HFF-Myc (cell line): Measurements from ENCODE around the gene ANAPC7.
"Not testable (repeated sequence)": the region's sequence is repeated elsewhere in the genome, so short reads cannot be mapped to it uniquely, and the experiment has no call there.

Source experiments
- DNase-seq: peaks from one replicate; pipeline ENCODE4 v3.0.0-alpha.2; 2011; ENCODE audit warnings: low read depth; ENCODE audit errors: extremely low read depth
- H3K4me3 ChIP-seq: replicated peaks from 2 replicates; pipeline ENCODE4 v1.5.1; 2011; ENCODE audit warnings: low read depth, mild to moderate bottlenecking, control low read depth, low read length
- CTCF ChIP-seq: IDR thresholded peaks from 2 replicates; pipeline ENCODE4 v1.5.1; 2012; ENCODE audit warnings: mild to moderate bottlenecking, low read depth, low read length, control low read depth; ENCODE audit errors: missing control alignments

The ANAPC7 gene

DNA sequence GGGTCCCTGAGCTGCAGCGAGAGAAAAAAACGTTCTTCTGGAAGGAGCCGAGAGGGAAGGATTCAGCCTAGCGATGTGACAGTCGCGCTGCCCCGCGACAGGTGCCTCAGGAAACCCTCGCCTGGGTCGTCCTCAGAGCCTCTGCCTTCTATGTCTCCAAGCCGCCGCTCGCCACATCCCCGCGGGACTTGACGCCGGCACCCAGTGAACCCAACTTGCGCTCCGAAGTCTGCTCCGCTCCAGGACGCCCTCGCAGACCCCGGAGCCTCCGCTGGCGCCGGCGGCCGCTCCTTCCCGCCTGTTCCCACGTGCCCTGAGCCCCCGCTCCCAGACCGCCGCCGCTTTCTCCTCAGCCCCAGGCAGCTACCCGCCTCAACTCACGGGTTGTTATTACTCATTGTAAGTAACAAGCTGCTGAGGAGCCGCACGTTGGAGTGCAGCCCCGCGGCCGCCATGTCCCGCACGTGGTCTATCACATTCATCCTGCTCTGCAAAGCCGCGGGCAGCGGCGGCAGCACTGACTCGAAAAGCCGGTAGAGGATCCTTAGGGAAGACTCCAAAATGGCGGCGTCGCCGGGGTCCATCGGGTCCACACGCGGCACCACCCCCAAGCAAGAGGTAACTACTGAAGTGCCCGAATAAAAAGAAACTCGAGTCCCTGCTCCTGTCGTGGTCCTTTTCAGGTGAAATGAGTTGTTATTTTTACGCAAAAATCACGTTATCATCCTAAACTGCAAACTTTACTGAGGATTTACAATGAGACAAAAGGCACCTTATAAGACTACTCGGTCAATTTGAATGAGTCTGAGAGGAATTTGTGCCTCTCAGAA is at the start of gene ANAPC7:
Gene ANAPC7, minus strand, starts transcription at position 563 of the 830 bp plus-strand sequence. Its CDS starts 81 bp downstream, at position 482.
- peak; percentile 71 for DNase-seq
- no peak for TF ChIP-seq CTCF
- peak within 1 kb of the TSS; percentile 99 for H3K4me3 ChIP-seq

DNA sequence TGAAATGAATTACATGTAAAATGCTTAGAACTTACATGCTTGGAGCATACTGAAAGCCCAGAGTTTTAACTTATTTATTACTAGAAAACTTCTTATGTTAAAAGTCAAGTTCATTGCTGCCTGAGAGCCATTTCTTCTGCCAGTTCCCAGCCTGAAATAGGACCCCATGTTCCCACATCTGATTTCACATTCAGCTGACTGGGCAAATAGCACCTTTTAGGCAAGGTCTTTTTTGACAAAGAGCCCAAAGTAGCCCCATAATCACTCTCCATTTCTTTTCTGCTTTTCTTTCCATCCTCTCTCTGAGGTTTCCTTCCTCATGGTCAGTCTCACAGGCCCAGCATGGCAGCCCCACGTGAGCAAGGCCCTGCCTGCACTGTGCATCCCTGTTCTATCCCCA is 47.8 kb upstream of the ANAPC7 start:
- no peak overlapping the region for H3K4me3 ChIP-seq
- TF ChIP-seq CTCF = no peak
- DNase-seq = no peak

DNA sequence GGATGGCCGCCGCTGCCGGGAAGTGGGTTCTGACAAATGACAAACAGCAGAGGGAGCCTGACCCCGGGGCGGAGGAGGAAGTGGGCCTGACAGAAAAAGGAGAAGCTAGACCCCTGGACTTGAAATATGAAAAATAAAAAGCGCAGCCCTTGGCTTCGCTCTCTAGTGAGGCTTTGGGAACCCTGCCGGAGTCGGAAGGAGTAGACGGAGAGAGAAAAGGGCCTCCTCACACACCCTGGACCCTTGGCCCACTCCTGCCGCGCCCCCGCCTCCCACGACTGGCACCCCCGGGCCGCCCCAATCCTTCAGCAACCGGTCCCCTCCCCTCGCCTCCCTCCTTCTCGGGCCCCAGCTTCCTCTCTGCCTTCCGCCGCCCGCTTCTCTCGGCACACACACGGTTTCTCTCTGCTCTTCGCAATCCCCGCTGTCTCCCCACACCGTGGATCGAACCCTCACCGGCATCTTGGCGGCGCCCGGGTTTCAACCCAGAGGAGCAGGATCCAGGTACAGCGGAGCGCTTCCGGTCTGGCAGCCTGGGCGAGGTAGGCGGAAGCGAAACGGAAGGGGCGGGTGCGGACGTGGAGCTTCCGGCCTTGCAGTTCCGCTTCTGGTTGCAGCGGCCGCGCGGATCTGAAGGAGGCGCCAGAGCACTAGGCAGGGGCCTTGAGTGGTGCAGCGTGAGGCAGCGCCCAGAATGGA is 46.4 kb upstream of the ANAPC7 start, which contains the start of gene ARPC3:
Gene ARPC3, minus strand, starts transcription at position 539 of the 699 bp plus-strand sequence. Its CDS starts 77 bp downstream, at position 462.
- peak within 1 kb of the TSS; percentile 89 for H3K4me3 ChIP-seq
- peak; percentile 87 for TF ChIP-seq CTCF
- DNase-seq = peak; percentile 77

DNA sequence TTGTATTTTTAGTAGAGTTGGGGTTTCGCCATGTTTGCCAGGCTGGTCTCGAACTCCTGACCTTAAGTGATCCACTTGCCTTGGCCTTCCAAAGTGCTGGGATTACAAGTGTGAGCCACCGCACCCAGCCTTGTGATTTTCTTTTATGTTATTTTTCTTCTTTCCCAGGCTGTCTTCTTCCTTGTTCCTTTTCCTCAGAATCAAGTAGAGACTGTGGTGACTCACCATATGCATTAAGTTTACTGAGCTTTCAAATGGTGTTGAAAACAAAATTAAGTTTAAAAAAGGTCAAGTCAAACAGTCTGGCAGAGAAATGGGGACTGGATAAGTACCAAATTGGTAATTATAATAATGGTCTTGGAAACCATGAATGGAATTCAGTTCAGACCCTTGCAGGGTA is 40.9 kb upstream of the ANAPC7 start:
- no peak for DNase-seq
- H3K4me3 ChIP-seq = no peak overlapping the region
- TF ChIP-seq CTCF = no peak

DNA sequence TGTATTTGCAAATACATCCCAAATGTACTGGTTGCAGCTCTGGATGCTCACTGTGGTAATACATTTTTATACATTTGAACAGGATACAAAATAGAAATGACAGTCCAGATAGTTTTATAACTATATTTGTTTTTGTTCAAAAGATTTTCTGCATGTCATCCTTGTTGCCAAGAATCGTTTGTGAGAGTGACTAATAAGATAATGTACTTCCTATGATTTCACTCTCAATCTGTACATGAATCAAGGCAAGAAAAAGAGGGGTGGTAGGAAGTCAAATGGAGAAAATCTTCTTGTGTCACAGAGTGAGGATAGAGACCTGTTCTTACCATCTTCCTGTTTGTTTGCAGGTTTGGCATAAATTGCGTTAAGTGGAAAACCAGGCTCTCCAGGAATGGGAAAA is 32.7 kb upstream of the ANAPC7 start:
- DNase-seq = no peak
- H3K4me3 ChIP-seq = no peak overlapping the region
- TF ChIP-seq CTCF = no peak

- peak overlapping the region; percentile 36 for H3K4me3 ChIP-seq
- no peak for DNase-seq
- no peak for TF ChIP-seq CTCF
These were observed 28.6 kb upstream of the ANAPC7 start for GRCh38 chr12:110431957-110432587.

GRCh38 chr12:110429676-110430075 is 26.2 kb upstream of the ANAPC7 start:
- H3K4me3 ChIP-seq, DNase-seq: not testable (repeated sequence)
